DND-41 (cell line): ENCODE results near the gene CALB2.

Source experiments
- CTCF ChIP-seq: IDR thresholded peaks from 2 replicates; pipeline ENCODE4 v1.5.1; 2012; ENCODE audit warnings: borderline replicate concordance, low read length, moderate library complexity, mild to moderate bottlenecking; ENCODE audit not compliant: poor library complexity, severe bottlenecking; ENCODE audit errors: extremely low read depth
- EZH2 ChIP-seq: IDR thresholded peaks from 3 replicates; pipeline ENCODE4 v1.6.1; 2012; ENCODE audit warnings: borderline replicate concordance, low read depth, mild to moderate bottlenecking, moderate library complexity, low read length, inconsistent platforms; ENCODE audit not compliant: severe bottlenecking

GRCh38 chr16:71365021-71365420, 6.5 kb downstream of the CALB2 start:
- no peak for TF ChIP-seq CTCF
- TF ChIP-seq EZH2 = no peak
